Uterus (tissue), 4 donors: ENCODE measurements around the gene PRKD1. TPM values are rescaled to one million over a fixed set of nuclear protein-coding genes. Genes with fewer than 3 reads are reported as not detected.

Experiments used
- DNase-seq, 2 donors: peaks; one replicate each; pipeline ENCODE4 v3.0.0-alpha.2; 2019 to 2020
- H3K27ac ChIP-seq, 2 donors: fragments of 200-600 bp; sonication (generic); 1 replicate in 1 of 2; 2 replicates in 1 of 2; pipeline ENCODE4 v1.5.1; 2016 to 2018
- H3K27me3 ChIP-seq, 2 donors: fragments of 200-600 bp; sonication (generic); one replicate each; pipeline ENCODE4 v1.5.1; 2018 to 2019; ENCODE audit warnings: control low read depth in 1 of 2
- H3K36me3 ChIP-seq, 2 donors: fragments of 200-600 bp; sonication (generic); one replicate each; pipeline ENCODE4 v1.5.1; 2019; ENCODE audit warnings: control low read depth in 1 of 2
- H3K4me1 ChIP-seq, 2 donors: fragments of 200-600 bp; sonication (generic); one replicate each; pipeline ENCODE4 v1.5.1; 2018 to 2019; ENCODE audit warnings: control low read depth in 1 of 2
- H3K4me3 ChIP-seq, 2 donors: fragments of 200-600 bp; sonication (generic); 1 replicate in 1 of 2; 2 replicates in 1 of 2; pipeline ENCODE4 v1.5.1; 2018 to 2019; ENCODE audit warnings: mild to moderate bottlenecking in 1 of 2
- H3K9me3 ChIP-seq, 2 donors: fragments of 200-600 bp; sonication (generic); one replicate each; pipeline ENCODE4 v1.5.1; 2019; ENCODE audit warnings: control low read depth in 1 of 2
- POLR2A ChIP-seq, 2 donors: fragments of 450-650 bp; IDR thresholded peaks; one replicate each; pipeline ENCODE4 v1.6.1; 2016; ENCODE audit warnings: antibody characterized with exemption in 2 of 2, mild to moderate bottlenecking in 1 of 2, moderate library complexity in 1 of 2
- intact Hi-C: fragments of 100-400 bp; cut with DNase I; formaldehyde crosslinking; loops from one replicate; pipeline ENCODE4 v1.15.1; 2023; ENCODE audit warnings: low total_unique reads
- total RNA-seq, 4 donors: library from RNA; depleted of rRNA in 3 of 4; stranded (reverse); fragments of >200 nt in 3 of 4; gene quantifications; one replicate each; pipeline versions ENCODE4 v1.1.0 to v1.2.4, GENCODE V29; 2014 to 2023
- TF ChIP-seq, protein P1 (sequence below), 4 experiments: fragments of 200-600 bp in 2 of 4; fragments of 450-650 bp in 2 of 4; sonication (generic) in 2 of 4; IDR thresholded peaks; one replicate each; pipeline ENCODE4 v1.5.1; 2016 to 2019; ENCODE audit warnings: antibody characterized with exemption in 4 of 4, mild to moderate bottlenecking in 2 of 4, moderate library complexity in 1 of 4
- donor health status: DM: yes; HTN: yes; CAD: no.

Gene PRKD1
- total RNA-seq, 4 donors from 2014 or later = 6.4 to 47.9 (median 31.5) TPM

DNA sequence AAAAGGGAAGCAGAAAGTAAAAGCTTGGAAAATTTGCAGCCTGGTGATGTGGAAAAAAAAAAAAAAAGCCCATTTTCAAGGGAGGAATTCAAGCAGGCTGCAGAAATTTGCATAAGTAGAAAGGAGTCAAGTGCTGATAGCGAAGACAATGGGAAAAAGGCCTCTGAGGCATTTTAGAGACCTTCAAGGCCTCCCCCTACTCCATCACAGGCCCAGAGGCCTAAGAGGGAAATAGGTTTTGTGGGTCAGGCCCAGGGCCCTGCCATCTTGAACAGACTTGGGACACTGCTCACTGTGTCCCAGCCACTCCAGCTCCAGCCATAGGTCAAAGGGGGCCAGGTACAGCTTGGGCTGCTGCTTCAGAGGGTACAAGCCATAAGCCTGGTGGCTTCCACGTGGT, 13.8 kb upstream of the PRKD1 start:
- H3K36me3 ChIP-seq = no peaks in the 10 kb centered on the region
- DNase-seq = no peak
- no peak overlapping the region for H3K27ac ChIP-seq
- H3K9me3 ChIP-seq = no peaks in the 10 kb centered on the region
- no peaks in the 10 kb centered on the region for H3K4me1 ChIP-seq
- no peaks in the 10 kb centered on the region for H3K27me3 ChIP-seq
- TF ChIP-seq POLR2A (IDR thresholded peaks at IDR 0.05) = no peak
- TF ChIP-seq, protein P1, sequence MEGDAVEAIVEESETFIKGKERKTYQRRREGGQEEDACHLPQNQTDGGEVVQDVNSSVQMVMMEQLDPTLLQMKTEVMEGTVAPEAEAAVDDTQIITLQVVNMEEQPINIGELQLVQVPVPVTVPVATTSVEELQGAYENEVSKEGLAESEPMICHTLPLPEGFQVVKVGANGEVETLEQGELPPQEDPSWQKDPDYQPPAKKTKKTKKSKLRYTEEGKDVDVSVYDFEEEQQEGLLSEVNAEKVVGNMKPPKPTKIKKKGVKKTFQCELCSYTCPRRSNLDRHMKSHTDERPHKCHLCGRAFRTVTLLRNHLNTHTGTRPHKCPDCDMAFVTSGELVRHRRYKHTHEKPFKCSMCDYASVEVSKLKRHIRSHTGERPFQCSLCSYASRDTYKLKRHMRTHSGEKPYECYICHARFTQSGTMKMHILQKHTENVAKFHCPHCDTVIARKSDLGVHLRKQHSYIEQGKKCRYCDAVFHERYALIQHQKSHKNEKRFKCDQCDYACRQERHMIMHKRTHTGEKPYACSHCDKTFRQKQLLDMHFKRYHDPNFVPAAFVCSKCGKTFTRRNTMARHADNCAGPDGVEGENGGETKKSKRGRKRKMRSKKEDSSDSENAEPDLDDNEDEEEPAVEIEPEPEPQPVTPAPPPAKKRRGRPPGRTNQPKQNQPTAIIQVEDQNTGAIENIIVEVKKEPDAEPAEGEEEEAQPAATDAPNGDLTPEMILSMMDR (IDR thresholded peaks at IDR 0.05) = no peak
- H3K4me3 ChIP-seq = no peak overlapping the region
- intact Hi-C loops = no loop called here

DNA sequence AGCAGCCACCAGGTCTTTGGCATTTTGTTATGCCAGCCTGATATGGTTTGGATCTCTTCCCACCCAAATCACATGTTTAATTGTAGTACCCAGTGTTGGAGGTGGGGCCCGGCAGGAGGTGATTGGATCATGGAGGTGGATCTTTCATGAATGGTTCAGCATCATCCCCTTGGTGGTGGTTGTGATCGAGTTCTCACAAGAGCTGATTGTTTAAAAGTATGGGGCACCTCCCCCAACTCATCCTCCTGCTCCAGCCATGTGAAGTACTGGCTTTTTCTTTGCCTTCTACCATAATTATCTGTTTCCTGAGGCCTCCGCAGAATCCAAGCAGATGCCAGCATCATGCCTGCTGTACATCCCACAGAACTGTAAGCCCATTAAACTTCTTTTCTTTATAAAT, 12.8 kb upstream of the PRKD1 start:
- intact Hi-C loops = no loop called here
- TF ChIP-seq, protein P1 (IDR thresholded peaks at IDR 0.05) = no peak
- no peak for TF ChIP-seq POLR2A (IDR thresholded peaks at IDR 0.05)
- Histone ChIP-seq H3K4me3 (no peak overlapping the region), H3K4me1 (no peaks in the 10 kb centered on the region), H3K27ac (no peak overlapping the region), H3K27me3 (no peaks in the 10 kb centered on the region), H3K36me3 (no peaks in the 10 kb centered on the region), H3K9me3 (no peaks in the 10 kb centered on the region)
- no peak for DNase-seq

DNA sequence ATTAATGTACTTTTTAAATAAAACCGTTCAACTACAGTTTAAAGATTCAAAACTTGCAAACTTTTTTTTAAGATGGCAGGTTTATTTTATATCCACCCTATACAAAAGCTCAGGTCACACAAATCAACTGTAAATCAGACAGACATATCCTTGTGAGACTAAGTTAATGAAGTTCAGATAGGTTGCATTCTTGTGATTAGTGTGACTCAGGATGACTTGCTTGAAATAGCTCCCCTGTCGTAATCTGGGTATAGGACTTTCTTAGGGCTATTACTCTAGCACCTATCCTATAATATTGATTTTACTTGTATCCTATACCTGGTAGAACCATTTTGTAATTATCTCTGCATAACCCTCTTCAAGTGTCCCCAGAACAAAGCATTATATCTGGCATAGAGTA, 9.5 kb upstream of the PRKD1 start:
- no peaks in the 10 kb centered on the region for H3K9me3 ChIP-seq
- TF ChIP-seq POLR2A (IDR thresholded peaks at IDR 0.05) = no peak
- TF ChIP-seq, protein P1 (IDR thresholded peaks at IDR 0.05) = no peak
- H3K27me3 ChIP-seq = no peaks in the 10 kb centered on the region
- DNase-seq = no peak
- no peaks in the 10 kb centered on the region for H3K36me3 ChIP-seq
- no peak overlapping the region for H3K4me3 ChIP-seq
- no peak overlapping the region for H3K27ac ChIP-seq
- no peaks in the 10 kb centered on the region for H3K4me1 ChIP-seq
- intact Hi-C loops = no loop called here

DNA sequence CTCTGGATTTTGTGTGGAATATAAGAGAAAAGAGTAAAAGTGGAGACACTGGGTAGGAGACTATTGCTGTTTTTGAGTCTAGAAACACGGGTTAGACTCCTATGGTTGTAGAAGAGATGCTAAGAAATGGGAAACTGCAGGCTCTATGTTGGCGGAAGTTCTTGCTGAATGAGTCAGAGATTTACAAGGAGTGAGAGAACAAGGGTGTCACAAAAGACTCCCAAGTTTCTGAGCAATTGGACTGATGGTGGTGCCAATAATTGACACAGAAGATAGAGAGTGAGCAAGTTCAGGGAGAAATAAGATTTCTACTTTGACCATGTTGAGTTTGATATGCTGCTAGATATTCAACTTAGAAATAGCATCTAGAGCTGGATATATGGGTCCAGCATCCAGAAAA, 2.6 kb upstream of the PRKD1 start:
- H3K27ac ChIP-seq = no peak overlapping the region

DNA sequence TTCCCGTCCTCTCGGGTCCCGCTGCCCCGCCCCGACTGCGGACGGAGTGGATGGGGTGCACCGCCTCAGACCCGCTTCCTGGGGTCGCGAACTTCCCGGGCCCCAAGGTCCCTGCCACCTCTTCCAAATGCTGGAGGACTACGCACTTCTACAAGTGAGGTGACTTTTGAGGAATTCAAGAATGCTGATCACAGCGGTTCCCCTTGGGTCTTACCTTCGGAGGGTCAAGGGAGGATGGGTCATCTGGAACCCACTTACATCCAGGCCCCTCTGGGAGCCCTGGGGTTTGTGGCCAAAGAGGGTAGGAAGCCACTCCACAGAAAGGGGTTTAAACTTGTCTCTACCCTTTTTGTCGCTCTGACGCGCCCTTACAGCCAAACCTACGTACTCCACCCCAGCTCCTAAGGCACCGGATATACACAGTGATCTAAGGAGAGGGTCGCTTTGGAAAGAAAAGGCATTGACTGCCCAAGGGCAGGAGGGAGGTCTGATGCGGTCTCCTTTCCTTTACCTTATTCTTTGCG, 532 bp upstream of the PRKD1 start:
- Histone ChIP-seq H3K9me3 (no peaks in the 10 kb centered on the region), H3K4me3 (peak overlapping the region; percentile 59 to 89), H3K27me3 (no peaks in the 10 kb centered on the region), H3K4me1 (no peaks in the 10 kb centered on the region), H3K36me3 (no peaks in the 10 kb centered on the region), H3K27ac (peak overlapping the region; percentile 78 to 86)
- peak in 1 of 2 donors; percentile 15 for DNase-seq
- TF ChIP-seq POLR2A (IDR thresholded peaks at IDR 0.05) = no peak
- TF ChIP-seq, protein P1 (IDR thresholded peaks at IDR 0.05) = no peak
- intact Hi-C loops = no loop called here

More for the DNA sequence above, 2.6 kb upstream of the PRKD1 start:
- Histone ChIP-seq H3K36me3 (no peaks in the 10 kb centered on the region), H3K4me3 (no peak overlapping the region), H3K9me3 (no peaks in the 10 kb centered on the region), H3K27me3 (no peaks in the 10 kb centered on the region), H3K4me1 (no peaks in the 10 kb centered on the region)
- no peak for DNase-seq
- TF ChIP-seq, protein P1 (IDR thresholded peaks at IDR 0.05) = no peak
- TF ChIP-seq POLR2A (IDR thresholded peaks at IDR 0.05) = no peak
- intact Hi-C loops = no loop called here
